ENCODE measurements around the gene GZMA. TPM values are rescaled to one million over a fixed set of nuclear protein-coding genes. Genes with fewer than 3 reads are reported as not detected.

GZMA gene
- total and polyA plus RNA-seq, 2 donors (not counting 3 experiments of a cell fraction or from before 2014, with no cell fraction given): not detected

GRCh38 chr5:55113327-55113726 lies 10.9 kb downstream of the GZMA start:
- Histone ChIP-seq H4K20me1 (replicated peaks; ENCODE audit: control insufficient read depth, extremely low read depth, insufficient read depth, low read length) (no peaks in the 10 kb centered on the region), H3K36me3 (ENCODE audit: control insufficient read depth in 2 of 2, extremely low read depth in 1 of 2, insufficient read depth in 2 of 2, low read length in 2 of 2) (no peaks in the 10 kb centered on the region), H3K27ac (ENCODE audit: insufficient read depth, low read depth, low read length) (no peak overlapping the region), H3K4me3 (replicated peaks in 1 of 3; ENCODE audit: insufficient read depth in 1 of 3, low read depth in 1 of 3, low read length in 3 of 3) (no peak overlapping the region), H2AFZ (ENCODE audit: low read depth, low read length) (no peak overlapping the region), H3K4me2 (ENCODE audit: insufficient read depth, low read length) (no peak overlapping the region), H3K79me2 (ENCODE audit: control insufficient read depth, insufficient read depth, low read length) (no peaks in the 10 kb centered on the region), H3K4me1 (ENCODE audit: control insufficient read depth, extremely low read depth, insufficient read depth, low read length) (no peaks in the 10 kb centered on the region), H3K9me1 (replicated peaks; ENCODE audit: control insufficient read depth, extremely low read depth, insufficient read depth, low read length) (no peaks in the 10 kb centered on the region), H3K27me3 (ENCODE audit: control insufficient read depth in 2 of 2, insufficient read depth in 2 of 2, low read length in 2 of 2) (no peaks in the 10 kb centered on the region), H3K9me3 (replicated peaks; ENCODE audit: control insufficient read depth, insufficient read depth, low read length) (no peaks in the 10 kb centered on the region), H3K9ac (replicated peaks; ENCODE audit: extremely low read depth, insufficient read depth, low read length) (no peak overlapping the region)
- no peak for TF ChIP-seq EZH2 (IDR thresholded peaks at IDR 0.05; ENCODE audit: borderline replicate concordance, low read depth, low read length, severe bottlenecking)
- no peak for TF ChIP-seq MAX (IDR thresholded peaks at IDR 0.05; ENCODE audit: insufficient read depth, insufficient read length)
- no peak for TF ChIP-seq FOS (IDR thresholded peaks at IDR 0.05; ENCODE audit: borderline replicate concordance, insufficient read depth, low read length)
- TF ChIP-seq POLR2AphosphoS5 (IDR thresholded peaks at IDR 0.05; ENCODE audit: insufficient read depth, low read depth, low read length): no peak
- TF ChIP-seq CTCF (IDR thresholded peaks at IDR 0.05; ENCODE audit: extremely low read depth in 1 of 2, insufficient read depth in 1 of 2, low read depth in 1 of 2, low read length in 2 of 2): no peak
- TF ChIP-seq POLR2A (IDR thresholded peaks at IDR 0.05; ENCODE audit: low read depth, low read length): no peak
- TF ChIP-seq GATA2 (IDR thresholded peaks at IDR 0.05; ENCODE audit: insufficient read depth, insufficient read length, low read depth, low read length): no peak
- no peak for TF ChIP-seq JUN (IDR thresholded peaks at IDR 0.05; ENCODE audit: borderline replicate concordance, insufficient read depth, insufficient read length, low read depth)
- TF ChIP-seq MYC (IDR thresholded peaks at IDR 0.05; ENCODE audit: low read depth, low read length): no peak
- intact Hi-C loops (cut with micrococcal nuclease): no loop called here
- dilution Hi-C loops (cut with MboI; ENCODE audit: extremely low pct_ligation_motif_present, low sequenced_read_pairs): no loop called here
- FAIRE-seq: no peak
- no peak for DNase-seq (ENCODE audit: low read depth, low spot score)
- ChIA-PET CTCF (no interaction called here), POLR2A (no interaction called here)
- BruUV-seq (replicated peaks): no TSS peak
